ENCODE data around the gene SLC17A1. TPM values are rescaled to one million over a fixed set of nuclear protein-coding genes. Genes with fewer than 3 reads are reported as not detected.

Gene SLC17A1
- total RNA-seq, 2 experiments from 2014 or later, result not detected

DNA sequence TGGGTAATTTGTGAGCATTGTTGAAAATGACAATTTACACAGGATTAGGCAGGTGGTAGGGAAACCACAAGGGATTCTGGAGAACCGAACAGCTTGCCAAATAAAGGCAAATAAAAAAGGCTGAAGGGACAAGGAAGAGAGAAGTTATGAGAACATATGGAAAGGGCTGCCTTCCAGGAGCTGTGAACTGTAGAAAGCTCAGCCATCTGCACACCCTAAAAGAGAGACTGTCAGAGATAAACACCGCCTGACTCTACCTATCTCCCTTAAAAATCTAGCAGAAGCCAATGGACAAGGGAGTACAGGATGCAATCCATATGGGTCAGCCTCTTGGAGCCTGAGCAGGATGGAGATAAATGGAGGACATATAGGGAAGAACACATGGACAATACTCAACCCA, 12.7 kb upstream of the SLC17A1 start:
- Mint-ChIP-seq H3K9me3 (no peaks in the 10 kb centered on the region), H3K4me3 (no peak overlapping the region), H3K27ac (no peak overlapping the region), H3K27me3 (peaks cover 26% of the 10 kb centered on the region), H3K4me1 (ENCODE audit: low read depth) (no peaks in the 10 kb centered on the region), H3K36me3 (ENCODE audit: low read depth) (no peaks in the 10 kb centered on the region)
- Histone ChIP-seq H3K4me3 (ENCODE audit: low read length) (no peak overlapping the region), H3K36me3 (ENCODE audit: insufficient read depth, low read length) (no peaks in the 10 kb centered on the region), H3K9me3 (ENCODE audit: control insufficient read depth in 1 of 2, insufficient read depth in 1 of 2, low read length in 2 of 2) (no peaks in the 10 kb centered on the region), H3K27me3 (ENCODE audit: control insufficient read depth in 1 of 2, insufficient read depth in 2 of 2, low read length in 2 of 2) (no peaks in the 10 kb centered on the region), H3K27ac (ENCODE audit: low read depth in 1 of 2, low read length in 2 of 2) (no peak overlapping the region), H3K4me1 (ENCODE audit: insufficient read depth, low read length) (no peaks in the 10 kb centered on the region)
- no peak for ATAC-seq (ENCODE audit: poor library complexity)
- ChIA-PET POLR2A (no interaction called here), CTCF (no interaction called here)
- TF ChIP-seq, protein P1, sequence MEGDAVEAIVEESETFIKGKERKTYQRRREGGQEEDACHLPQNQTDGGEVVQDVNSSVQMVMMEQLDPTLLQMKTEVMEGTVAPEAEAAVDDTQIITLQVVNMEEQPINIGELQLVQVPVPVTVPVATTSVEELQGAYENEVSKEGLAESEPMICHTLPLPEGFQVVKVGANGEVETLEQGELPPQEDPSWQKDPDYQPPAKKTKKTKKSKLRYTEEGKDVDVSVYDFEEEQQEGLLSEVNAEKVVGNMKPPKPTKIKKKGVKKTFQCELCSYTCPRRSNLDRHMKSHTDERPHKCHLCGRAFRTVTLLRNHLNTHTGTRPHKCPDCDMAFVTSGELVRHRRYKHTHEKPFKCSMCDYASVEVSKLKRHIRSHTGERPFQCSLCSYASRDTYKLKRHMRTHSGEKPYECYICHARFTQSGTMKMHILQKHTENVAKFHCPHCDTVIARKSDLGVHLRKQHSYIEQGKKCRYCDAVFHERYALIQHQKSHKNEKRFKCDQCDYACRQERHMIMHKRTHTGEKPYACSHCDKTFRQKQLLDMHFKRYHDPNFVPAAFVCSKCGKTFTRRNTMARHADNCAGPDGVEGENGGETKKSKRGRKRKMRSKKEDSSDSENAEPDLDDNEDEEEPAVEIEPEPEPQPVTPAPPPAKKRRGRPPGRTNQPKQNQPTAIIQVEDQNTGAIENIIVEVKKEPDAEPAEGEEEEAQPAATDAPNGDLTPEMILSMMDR (IDR thresholded peaks at IDR 0.05), result no peak
- DNase-seq, result no peak
- intact Hi-C loops (cut with DNase I, micrococcal nuclease), result no loop called here

GRCh38 chr6:25842526-25842925, 10.7 kb upstream of the SLC17A1 start:
- POLR2A ChIA-PET, result no interaction called here

DNA sequence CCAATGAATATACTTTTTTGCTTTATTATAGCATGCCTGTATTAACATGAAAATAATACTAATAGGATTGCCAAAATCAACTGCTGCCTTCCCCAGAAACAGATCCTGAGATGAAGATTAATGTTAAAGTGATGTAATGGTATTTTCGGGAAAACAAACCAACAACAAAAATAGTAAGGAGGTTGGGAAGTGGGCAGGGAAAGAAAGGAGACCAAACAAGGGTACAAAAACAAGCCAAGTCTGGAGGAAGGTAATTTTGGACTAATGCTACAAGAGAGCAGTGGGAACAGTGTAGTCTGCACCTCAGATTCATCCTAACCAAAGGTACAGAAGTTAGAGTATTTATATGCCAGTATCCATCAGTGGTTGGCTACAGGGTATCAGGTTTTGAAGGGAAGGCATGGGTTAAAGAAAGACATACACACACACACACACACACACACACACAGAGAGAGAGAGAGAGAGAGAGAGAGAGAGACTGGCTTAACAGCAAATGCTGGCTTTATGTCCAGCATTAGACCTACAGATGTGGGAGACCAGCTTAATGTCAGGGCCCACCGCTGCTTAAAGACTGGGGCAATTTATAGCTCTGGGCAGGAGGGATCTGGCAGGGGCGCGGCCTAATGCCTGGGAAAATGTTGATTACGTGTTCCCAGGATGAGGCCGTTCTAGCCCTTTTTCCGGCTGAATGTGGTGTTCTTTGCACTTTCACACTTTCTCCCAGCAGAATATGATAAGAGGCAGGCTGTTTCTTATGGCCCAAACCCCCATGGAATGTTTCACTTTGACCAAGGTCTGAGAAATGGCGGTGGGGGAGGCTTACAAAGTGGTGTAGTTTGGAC, 3.8 kb upstream of the SLC17A1 start:
- no peak for ATAC-seq (ENCODE audit: poor library complexity)
- peaks cover 20% of the 10 kb centered on the region for H3K27me3 Mint-ChIP-seq
- Histone ChIP-seq H3K27me3 (ENCODE audit: control insufficient read depth in 1 of 2, insufficient read depth in 2 of 2, low read length in 2 of 2) (peaks cover 0 to 1% of the 10 kb centered on the region in 2 experiments), H3K4me1 (ENCODE audit: insufficient read depth, low read length) (no peaks in the 10 kb centered on the region), H3K36me3 (ENCODE audit: insufficient read depth, low read length) (no peaks in the 10 kb centered on the region), H3K27ac (ENCODE audit: low read depth in 1 of 2, low read length in 2 of 2) (no peak overlapping the region), H3K9me3 (ENCODE audit: control insufficient read depth in 1 of 2, insufficient read depth in 1 of 2, low read length in 2 of 2) (no peaks in the 10 kb centered on the region), H3K4me3 (ENCODE audit: low read length) (no peak overlapping the region)
- no peaks in the 10 kb centered on the region for H3K4me1 Mint-ChIP-seq (ENCODE audit: low read depth)
- intact Hi-C loops (cut with DNase I, micrococcal nuclease), result no loop called here
- TF ChIP-seq, protein P1 (IDR thresholded peaks at IDR 0.05), result no peak
- CTCF ChIA-PET, result no interaction called here
- POLR2A ChIA-PET, result no interaction called here
- H3K27ac Mint-ChIP-seq, result no peak overlapping the region
- no peak overlapping the region for H3K4me3 Mint-ChIP-seq
- DNase-seq, result no peak
- H3K9me3 Mint-ChIP-seq, result no peaks in the 10 kb centered on the region
- no peaks in the 10 kb centered on the region for H3K36me3 Mint-ChIP-seq (ENCODE audit: low read depth)

More at GRCh38 chr6:25842526-25842925, 10.7 kb upstream of the SLC17A1 start:
- Mint-ChIP-seq H3K36me3 (ENCODE audit: low read depth) (no peaks in the 10 kb centered on the region), H3K4me3 (no peak overlapping the region), H3K27ac (no peak overlapping the region), H3K9me3 (no peaks in the 10 kb centered on the region), H3K27me3 (peaks cover 19% of the 10 kb centered on the region), H3K4me1 (ENCODE audit: low read depth) (no peaks in the 10 kb centered on the region)
- Histone ChIP-seq H3K27me3 (ENCODE audit: control insufficient read depth in 1 of 2, insufficient read depth in 2 of 2, low read length in 2 of 2) (no peaks in the 10 kb centered on the region), H3K36me3 (ENCODE audit: insufficient read depth, low read length) (no peaks in the 10 kb centered on the region), H3K27ac (ENCODE audit: low read depth in 1 of 2, low read length in 2 of 2) (no peak overlapping the region), H3K4me3 (ENCODE audit: low read length) (no peak overlapping the region), H3K9me3 (ENCODE audit: control insufficient read depth in 1 of 2, insufficient read depth in 1 of 2, low read length in 2 of 2) (no peaks in the 10 kb centered on the region), H3K4me1 (ENCODE audit: insufficient read depth, low read length) (no peaks in the 10 kb centered on the region)
- ATAC-seq (ENCODE audit: poor library complexity), result no peak
- intact Hi-C loops (cut with DNase I, micrococcal nuclease), result no loop called here
- TF ChIP-seq, protein P1 (IDR thresholded peaks at IDR 0.05), result no peak
- DNase-seq, result no peak
- CTCF ChIA-PET, result no interaction called here
